Memory B cell (primary cell): ENCODE results near the gene ISCA2.

Experiments used
- ATAC-seq: fragments of 150-1000 bp; cut with Tn5 transposase; 2 replicates; pipeline ENCODE4 v1.10.0; 2021; ENCODE audit warnings: low read depth, mild to moderate bottlenecking, moderate library complexity
- DNase-seq, 2 donors: peaks; one replicate each; pipeline ENCODE4 v3.0.0; 2022; ENCODE audit warnings: low spot score in 2 of 2
- H3K27ac Mint-ChIP-seq: one replicate; pipeline ENCODE4 v1.8.0; 2022; ENCODE audit warnings: mild to moderate bottlenecking, moderate library complexity, mixed read lengths
- H3K27me3 Mint-ChIP-seq: one replicate; pipeline ENCODE4 v1.8.0; 2022; ENCODE audit warnings: mixed read lengths
- H3K36me3 Mint-ChIP-seq: one replicate; pipeline ENCODE4 v1.8.0; 2022; ENCODE audit warnings: mild to moderate bottlenecking, mixed read lengths
- H3K4me1 Mint-ChIP-seq: one replicate; pipeline ENCODE4 v1.8.0; 2022; ENCODE audit warnings: mixed read lengths
- H3K4me3 Mint-ChIP-seq: one replicate; pipeline ENCODE4 v1.8.0; 2022; ENCODE audit warnings: mild to moderate bottlenecking, moderate library complexity, mixed read lengths
- H3K9me3 Mint-ChIP-seq: one replicate; pipeline ENCODE4 v1.8.0; 2022; ENCODE audit warnings: mixed read lengths

The ISCA2 gene

DNA sequence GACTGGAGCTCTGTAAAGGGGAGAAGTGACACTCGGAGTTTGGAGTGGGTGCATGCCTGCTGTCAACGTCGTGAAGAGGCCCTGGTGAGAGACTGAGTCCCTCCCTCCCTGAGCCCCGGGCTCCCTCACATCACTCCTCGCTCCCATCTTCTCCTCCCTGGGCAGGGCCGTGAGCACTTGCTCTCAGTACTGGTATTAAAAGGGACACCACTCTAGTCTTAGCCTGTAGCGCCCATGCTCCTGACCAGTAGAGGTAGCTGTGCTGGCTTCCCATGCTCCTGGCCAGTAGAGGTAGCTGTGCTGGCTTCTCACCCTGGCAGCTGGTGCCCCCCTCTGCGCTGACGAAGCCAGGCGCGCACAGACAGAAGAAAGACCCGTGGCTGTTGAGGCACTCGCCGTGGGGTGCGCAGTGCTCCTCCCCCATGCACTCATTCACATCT lies 14.7 kb downstream of the ISCA2 start:
- Mint-ChIP-seq H3K27me3 (peaks cover 18% of the 10 kb centered on the region), H3K9me3 (no peaks in the 10 kb centered on the region), H3K27ac (no peak overlapping the region), H3K4me1 (peaks cover 18% of the 10 kb centered on the region), H3K36me3 (no peaks in the 10 kb centered on the region), H3K4me3 (no peak overlapping the region)
- no peak for DNase-seq
- no peak for ATAC-seq

DNA sequence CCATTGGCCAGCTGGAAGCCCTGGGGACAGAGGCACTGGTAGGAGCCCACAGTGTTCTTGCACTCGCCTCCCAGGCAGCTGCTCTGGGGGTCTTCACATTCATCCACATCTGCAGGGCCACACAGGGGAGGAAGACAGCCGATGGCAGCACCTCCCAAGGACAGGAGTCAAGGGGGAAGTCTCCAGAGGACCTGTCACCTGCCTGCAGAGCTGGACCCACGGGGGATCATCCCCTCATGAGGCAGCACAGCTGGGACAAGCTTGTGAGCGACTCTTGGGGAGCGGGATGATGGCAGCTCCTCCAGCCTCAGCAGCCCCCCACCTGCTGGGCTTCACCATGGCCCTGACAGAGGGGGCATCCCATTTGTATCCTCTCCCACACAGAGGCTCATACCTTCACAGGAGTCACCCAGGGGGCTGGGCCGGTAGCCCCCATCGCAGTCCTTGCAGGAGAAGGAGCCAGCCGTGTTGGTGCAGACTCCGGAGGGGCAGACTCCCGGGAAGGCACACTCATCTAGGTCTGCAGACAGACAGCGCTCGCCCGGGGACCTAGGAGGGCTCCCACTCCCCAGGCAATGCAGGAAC lies 15.4 kb downstream of the ISCA2 start:
- peaks cover 18% of the 10 kb centered on the region for H3K27me3 Mint-ChIP-seq
- H3K4me3 Mint-ChIP-seq: no peak overlapping the region
- H3K27ac Mint-ChIP-seq: no peak overlapping the region
- no peak for DNase-seq
- no peaks in the 10 kb centered on the region for H3K9me3 Mint-ChIP-seq
- ATAC-seq: no peak
- no peaks in the 10 kb centered on the region for H3K36me3 Mint-ChIP-seq
- peaks cover 18% of the 10 kb centered on the region for H3K4me1 Mint-ChIP-seq

DNA sequence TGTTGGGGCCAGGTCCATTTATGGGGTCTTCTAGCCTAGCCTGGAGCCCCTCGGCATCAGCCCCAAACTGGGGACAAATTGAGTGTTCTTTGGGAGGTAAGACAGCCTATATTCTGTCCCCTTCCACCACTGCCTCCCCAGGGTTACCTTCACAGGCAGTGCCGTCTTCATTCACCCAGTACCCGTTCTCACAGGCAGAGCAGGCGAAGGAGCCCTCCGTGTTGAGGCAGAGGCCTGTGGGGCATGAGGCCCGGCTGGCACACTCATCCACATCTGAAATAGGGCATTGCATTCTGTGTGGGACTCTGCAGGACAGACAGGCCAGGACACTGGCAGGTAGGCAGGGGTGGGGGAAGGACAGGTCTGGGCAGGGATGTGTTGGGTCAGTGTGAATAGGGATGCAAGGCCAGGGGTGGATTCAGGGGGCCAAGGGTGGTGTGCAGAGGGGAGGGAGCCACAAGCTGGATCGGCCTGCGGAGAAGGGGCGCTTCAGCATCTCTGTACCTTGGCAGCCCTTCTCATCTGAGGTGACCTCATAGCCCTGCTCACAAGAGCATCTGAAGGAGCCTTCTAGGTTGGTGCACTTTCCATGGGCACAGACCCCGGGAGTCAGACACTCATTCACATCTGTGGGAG lies 16.1 kb downstream of the ISCA2 start:
- ATAC-seq (no peak), DNase-seq (no peak)
- Mint-ChIP-seq H3K27ac (no peak overlapping the region), H3K4me3 (no peak overlapping the region), H3K9me3 (no peaks in the 10 kb centered on the region), H3K36me3 (no peaks in the 10 kb centered on the region), H3K27me3 (peaks cover 18% of the 10 kb centered on the region), H3K4me1 (peaks cover 23% of the 10 kb centered on the region)

DNA sequence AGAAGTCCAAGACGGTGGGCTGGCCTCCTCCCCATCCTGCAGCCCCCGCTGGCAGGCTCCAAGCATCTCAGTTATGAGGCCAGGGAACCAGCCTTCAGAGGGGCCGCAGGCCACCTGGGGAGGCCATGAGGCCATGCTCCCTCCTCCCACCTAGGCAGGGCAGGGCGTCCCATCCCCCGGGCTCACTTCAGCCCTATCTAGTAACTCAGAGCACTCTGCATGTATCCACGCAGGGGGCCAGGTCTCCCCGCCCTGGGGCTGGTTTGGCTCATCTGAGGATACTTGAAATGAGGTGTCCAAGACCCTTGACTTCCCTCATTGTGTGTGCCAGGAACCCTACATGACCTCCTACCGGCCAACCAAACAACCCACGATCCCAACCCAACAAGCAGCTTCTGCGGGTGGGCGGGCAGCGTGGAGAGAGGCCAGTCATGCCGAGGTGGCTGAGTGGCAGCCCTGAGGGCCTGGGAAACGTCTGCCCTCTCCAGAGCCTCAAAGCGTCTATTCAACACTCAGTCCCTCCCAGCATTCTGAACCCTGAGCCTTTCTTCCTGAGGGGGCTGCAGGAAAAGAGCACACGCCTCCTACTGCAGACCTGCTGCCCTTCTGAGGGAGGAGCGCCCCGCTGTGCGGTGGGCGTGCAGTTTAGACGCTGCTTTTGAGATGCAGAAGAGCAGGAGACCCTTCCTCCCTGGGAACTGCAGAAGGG lies 16.8 kb downstream of the ISCA2 start:
- Mint-ChIP-seq H3K9me3 (no peaks in the 10 kb centered on the region), H3K4me3 (no peak overlapping the region)
- DNase-seq: no peak

GRCh38 chr14:74510959-74511409 lies 17.4 kb downstream of the ISCA2 start:
- H3K9me3 Mint-ChIP-seq: no peaks in the 10 kb centered on the region
- H3K4me1 Mint-ChIP-seq: peaks cover 21% of the 10 kb centered on the region
- H3K27ac Mint-ChIP-seq: no peak overlapping the region

More for the DNA sequence above, 16.8 kb downstream of the ISCA2 start:
- Mint-ChIP-seq H3K4me1 (peaks cover 24% of the 10 kb centered on the region), H3K36me3 (no peaks in the 10 kb centered on the region), H3K27ac (no peak overlapping the region), H3K27me3 (peaks cover 18% of the 10 kb centered on the region)
- ATAC-seq: no peak

DNA sequence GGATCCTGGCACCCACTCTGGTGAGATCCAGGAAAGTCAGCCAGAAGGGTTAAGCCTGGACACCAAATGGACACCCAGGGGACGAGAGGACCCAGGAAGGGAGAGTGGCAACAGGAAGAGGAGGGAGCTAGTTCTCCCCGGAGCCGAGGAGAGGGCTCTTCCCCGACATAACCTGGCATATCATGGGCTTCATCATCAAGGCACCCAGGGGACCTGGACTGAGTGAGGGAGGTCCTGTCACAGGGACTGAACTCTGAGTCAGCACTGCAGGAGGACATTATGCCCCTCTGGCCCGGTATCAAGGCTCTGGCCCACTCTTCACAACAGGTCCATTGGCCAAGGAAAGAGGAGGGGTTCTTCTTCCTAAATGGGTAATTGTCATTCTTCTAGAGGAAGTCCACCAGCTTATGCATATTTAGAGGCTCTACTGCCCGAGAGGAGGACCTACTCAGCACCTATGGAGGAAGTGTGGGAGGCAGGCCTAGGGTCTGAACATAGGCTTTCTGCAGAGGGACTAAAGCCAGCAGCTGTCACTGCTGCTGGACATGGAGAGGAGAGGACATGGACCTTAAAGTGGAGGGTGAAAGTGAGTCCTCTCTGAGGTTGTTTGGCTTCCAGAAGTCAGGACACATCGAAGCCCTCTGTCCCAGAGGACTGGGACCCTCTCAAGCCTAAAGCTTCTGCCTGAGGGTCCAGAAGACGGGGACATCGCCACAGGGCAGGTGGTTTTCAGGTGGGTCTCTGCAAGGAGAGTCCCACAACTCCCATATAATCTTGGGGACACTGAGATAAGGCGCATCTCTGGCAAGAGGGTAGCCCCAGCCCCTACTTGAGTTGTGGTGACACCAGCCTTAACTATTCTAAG lies 18.6 kb downstream of the ISCA2 start:
- H3K4me3 Mint-ChIP-seq: no peak overlapping the region
- H3K27ac Mint-ChIP-seq: no peak overlapping the region
- H3K27me3 Mint-ChIP-seq: peaks cover 21% of the 10 kb centered on the region

More at GRCh38 chr14:74510959-74511409, 17.4 kb downstream of the ISCA2 start:
- Mint-ChIP-seq H3K27me3 (peaks cover 18% of the 10 kb centered on the region), H3K36me3 (no peaks in the 10 kb centered on the region), H3K4me3 (no peak overlapping the region)
- no peak for DNase-seq
- ATAC-seq: no peak

DNA sequence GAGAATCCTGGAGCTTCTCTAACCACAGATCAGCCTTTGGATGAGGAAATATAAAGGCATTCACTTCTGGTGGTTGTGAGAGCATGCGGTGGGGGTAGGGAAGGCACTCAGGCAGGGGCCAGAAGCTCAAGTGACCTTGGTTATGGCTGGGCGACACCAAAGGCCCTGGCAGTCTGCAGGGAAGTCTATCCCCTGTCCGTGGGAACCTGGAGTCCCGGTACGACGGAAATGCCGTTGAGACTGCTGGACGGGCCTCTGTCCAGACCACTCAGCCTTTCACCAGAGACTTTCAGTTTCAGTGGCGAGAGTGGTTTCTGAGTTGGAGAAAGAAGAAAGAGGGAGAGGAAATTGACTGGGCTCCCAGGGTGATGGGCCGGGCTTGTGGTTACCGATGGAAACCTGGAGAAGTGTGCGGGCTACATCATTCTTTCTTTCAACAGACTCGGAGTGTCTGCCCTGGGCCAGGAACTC lies 20.9 kb downstream of the ISCA2 start:
- H3K4me3 Mint-ChIP-seq: no peak overlapping the region
- no peak for ATAC-seq

More for the DNA sequence above, 18.6 kb downstream of the ISCA2 start:
- ATAC-seq: no peak
- Mint-ChIP-seq H3K9me3 (no peaks in the 10 kb centered on the region), H3K36me3 (no peaks in the 10 kb centered on the region), H3K4me1 (peaks cover 11% of the 10 kb centered on the region)
- no peak for DNase-seq

GRCh38 chr14:74515891-74516412 lies 22.4 kb downstream of the ISCA2 start:
- no peak for DNase-seq
- peaks cover 7% of the 10 kb centered on the region for H3K4me1 Mint-ChIP-seq
- H3K4me3 Mint-ChIP-seq: no peak overlapping the region
- H3K27me3 Mint-ChIP-seq: peaks cover 22% of the 10 kb centered on the region
- no peaks in the 10 kb centered on the region for H3K9me3 Mint-ChIP-seq
- ATAC-seq: no peak
- H3K36me3 Mint-ChIP-seq: no peaks in the 10 kb centered on the region
- no peak overlapping the region for H3K27ac Mint-ChIP-seq

More for the DNA sequence above, 20.9 kb downstream of the ISCA2 start:
- DNase-seq: no peak
- no peaks in the 10 kb centered on the region for H3K36me3 Mint-ChIP-seq
- H3K9me3 Mint-ChIP-seq: no peaks in the 10 kb centered on the region
- peaks cover 23% of the 10 kb centered on the region for H3K27me3 Mint-ChIP-seq
- H3K4me1 Mint-ChIP-seq: peaks cover 7% of the 10 kb centered on the region
- no peak overlapping the region for H3K27ac Mint-ChIP-seq

DNA sequence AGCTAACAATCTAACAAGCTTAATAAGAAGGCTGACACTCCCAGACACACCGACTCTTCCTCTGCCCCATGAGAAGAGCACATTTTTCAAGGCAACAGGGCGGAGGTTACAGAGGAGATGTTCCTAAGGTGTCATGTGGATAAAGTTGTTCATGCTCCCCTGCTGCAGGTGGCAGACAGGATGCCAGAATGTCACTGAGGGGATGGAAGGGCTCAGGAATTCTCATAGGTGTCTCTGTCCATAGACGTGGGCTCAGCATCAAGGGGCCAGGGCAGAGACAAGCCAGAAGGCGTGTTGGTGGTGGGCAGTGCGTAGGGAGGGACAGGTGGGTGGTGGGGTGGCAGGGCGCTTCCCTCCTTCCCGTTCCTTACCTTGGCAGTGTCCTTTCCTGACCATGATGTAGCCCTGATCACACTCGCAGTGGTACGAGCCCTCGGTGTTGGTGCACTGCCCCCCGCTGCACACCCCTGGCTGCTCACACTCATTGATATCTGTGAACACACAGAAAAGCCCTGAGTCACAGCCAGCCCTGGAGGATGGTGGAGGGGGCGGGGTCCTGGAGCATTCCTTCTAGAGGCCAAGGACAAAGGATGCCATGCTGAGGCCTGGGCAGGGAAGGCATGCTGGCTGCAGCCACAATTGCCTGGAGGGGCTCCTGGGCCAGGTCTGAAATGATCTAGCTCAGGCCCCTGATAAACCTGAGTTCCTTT lies 23.0 kb downstream of the ISCA2 start:
- no peak for DNase-seq
- no peaks in the 10 kb centered on the region for H3K9me3 Mint-ChIP-seq
- no peaks in the 10 kb centered on the region for H3K36me3 Mint-ChIP-seq
- peaks cover 7% of the 10 kb centered on the region for H3K4me1 Mint-ChIP-seq
- no peak for ATAC-seq
- H3K4me3 Mint-ChIP-seq: no peak overlapping the region
- peaks cover 18% of the 10 kb centered on the region for H3K27me3 Mint-ChIP-seq
- no peak overlapping the region for H3K27ac Mint-ChIP-seq

DNA sequence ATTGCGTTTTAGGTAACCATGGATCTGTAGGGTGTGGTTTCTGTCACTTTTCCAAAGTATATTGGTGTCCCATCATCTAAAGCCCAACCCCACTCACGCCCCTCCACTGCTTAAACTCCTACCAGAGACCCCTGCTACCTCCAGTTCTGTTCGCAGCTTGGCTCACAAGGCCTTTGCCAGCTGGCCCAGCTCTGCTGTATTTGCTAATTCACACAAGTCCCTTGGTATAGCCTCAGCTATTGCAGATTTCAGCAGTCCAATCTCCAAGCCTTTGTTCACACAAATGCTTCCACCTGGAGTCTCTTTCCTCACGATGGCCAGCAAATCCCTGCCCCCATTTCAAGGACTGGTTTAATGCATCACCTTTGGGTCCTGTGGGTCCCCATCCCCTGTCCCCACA lies 24.2 kb downstream of the ISCA2 start:
- no peaks in the 10 kb centered on the region for H3K9me3 Mint-ChIP-seq

DNA sequence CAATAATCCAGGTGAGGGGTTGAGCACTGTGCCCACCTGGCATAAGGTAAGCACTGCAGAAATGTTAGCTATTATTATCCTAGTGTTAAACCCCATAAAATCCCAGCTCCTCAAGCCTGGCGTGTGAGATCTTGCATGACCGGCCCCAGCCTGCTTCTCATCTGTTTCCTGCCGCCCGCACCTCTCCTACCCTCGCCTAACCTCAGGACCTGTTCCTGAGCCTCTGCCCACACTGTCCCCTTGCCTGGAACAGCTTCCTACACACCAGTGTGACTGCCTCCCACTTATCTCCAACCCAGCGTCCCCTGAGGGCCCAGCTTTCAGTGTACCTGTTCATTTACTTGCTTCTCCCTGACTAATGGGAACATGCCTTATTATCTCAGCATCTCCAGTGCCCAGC lies 24.7 kb downstream of the ISCA2 start:
- peaks cover 7% of the 10 kb centered on the region for H3K4me1 Mint-ChIP-seq

More for the DNA sequence above, 24.2 kb downstream of the ISCA2 start:
- Mint-ChIP-seq H3K27ac (no peak overlapping the region), H3K4me3 (no peak overlapping the region), H3K36me3 (no peaks in the 10 kb centered on the region), H3K4me1 (peaks cover 7% of the 10 kb centered on the region), H3K27me3 (peaks cover 13% of the 10 kb centered on the region)
- no peak for DNase-seq
- ATAC-seq: no peak

DNA sequence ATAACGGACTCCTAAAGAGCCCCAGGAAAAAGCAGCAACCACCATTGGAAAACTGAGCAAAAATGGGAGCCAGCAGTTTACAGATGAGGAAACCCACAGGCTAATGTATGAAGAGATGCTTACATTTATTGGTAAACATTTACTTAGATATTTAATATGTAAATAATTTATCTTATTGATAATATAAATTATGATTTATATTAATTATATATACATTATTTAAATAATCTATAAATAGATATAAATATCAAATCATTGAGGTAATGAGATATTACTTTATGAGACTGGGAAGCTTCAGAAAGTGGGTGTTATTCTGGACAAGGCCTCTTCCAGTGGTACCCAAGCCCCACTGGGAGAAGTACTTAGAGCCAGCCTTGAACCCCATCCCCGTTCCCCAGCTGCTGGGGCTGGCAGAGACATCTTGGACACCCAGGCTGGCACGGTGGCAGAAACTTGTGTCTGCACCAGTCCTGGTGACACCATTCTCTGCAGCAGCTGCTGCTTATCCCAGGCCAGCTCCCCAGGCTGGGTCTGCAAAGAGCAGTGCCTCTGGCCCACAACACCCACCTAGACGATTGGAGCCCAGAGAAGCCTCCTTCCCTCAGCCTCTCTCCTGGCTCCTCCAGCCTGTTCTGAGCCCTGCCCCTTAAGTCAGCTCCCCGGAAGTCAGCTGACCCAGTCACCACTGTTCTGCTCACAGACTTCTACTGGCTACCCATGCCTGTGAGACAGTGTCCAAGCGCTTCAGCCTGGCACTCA lies 25.9 kb downstream of the ISCA2 start:
- H3K27ac Mint-ChIP-seq: no peak overlapping the region

More for the DNA sequence above, 24.7 kb downstream of the ISCA2 start:
- Mint-ChIP-seq H3K27me3 (peaks cover 14% of the 10 kb centered on the region), H3K36me3 (no peaks in the 10 kb centered on the region), H3K9me3 (no peaks in the 10 kb centered on the region), H3K4me3 (no peak overlapping the region), H3K27ac (no peak overlapping the region)
- DNase-seq (no peak), ATAC-seq (no peak)

More for the DNA sequence above, 25.9 kb downstream of the ISCA2 start:
- Mint-ChIP-seq H3K4me3 (no peak overlapping the region), H3K9me3 (no peaks in the 10 kb centered on the region), H3K27me3 (peaks cover 17% of the 10 kb centered on the region), H3K4me1 (peaks cover 4% of the 10 kb centered on the region), H3K36me3 (no peaks in the 10 kb centered on the region)
- DNase-seq: no peak
- no peak for ATAC-seq
